CD4-positive, CD25-positive, alpha-beta regulatory T cell (primary cell): Measurements from ENCODE around the gene CREB3L2. TPM values are rescaled to one million over a fixed set of nuclear protein-coding genes. Genes with fewer than 3 reads are reported as not detected.
"Not testable (repeated sequence)": the region's sequence is repeated elsewhere in the genome, so short reads cannot be mapped to it uniquely, and the experiment has no call there.

Source experiments
- ATAC-seq, 2 donors: fragments of 150-1000 bp; cut with Tn5 transposase; one replicate each; pipeline ENCODE4 v1.10.0; 2021; ENCODE audit warnings: low read depth in 2 of 2, moderate number of reproducible peaks in 2 of 2, moderate library complexity in 1 of 2
- DNase-seq, 3 donors: peaks; one replicate each; pipeline versions ENCODE4 v3.0.0 to v3.0.0-alpha.2; 2012 to 2022; ENCODE audit warnings: mixed read lengths in 1 of 3
- H3K27ac ChIP-seq: one replicate; pipeline ENCODE4 v1.7.0; 2013; ENCODE audit warnings: mild to moderate bottlenecking, low read length; ENCODE audit not compliant: insufficient read depth, poor library complexity, severe bottlenecking
- H3K27me3 ChIP-seq: one replicate; pipeline ENCODE4 v1.7.0; 2013; ENCODE audit warnings: low read length; ENCODE audit not compliant: control insufficient read depth, insufficient read depth
- H3K36me3 ChIP-seq: one replicate; pipeline ENCODE4 v1.7.0; 2013; ENCODE audit warnings: mild to moderate bottlenecking, low read length, moderate library complexity; ENCODE audit not compliant: control insufficient read depth, insufficient read depth
- H3K4me1 ChIP-seq: 2 replicates; pipeline ENCODE4 v1.7.0; 2013; ENCODE audit warnings: mild to moderate bottlenecking, low read length; ENCODE audit not compliant: insufficient read depth, control insufficient read depth, poor library complexity, severe bottlenecking
- H3K4me3 ChIP-seq: one replicate; pipeline ENCODE4 v1.7.0; 2013; ENCODE audit warnings: low read depth, mild to moderate bottlenecking, low read length, moderate library complexity
- H3K9me3 ChIP-seq, 2 experiments: 1 replicate in 1 of 2; 2 replicates in 1 of 2; pipeline ENCODE4 v1.7.0; 2013; ENCODE audit warnings: low read length in 2 of 2, mild to moderate bottlenecking in 1 of 2, moderate library complexity in 1 of 2; ENCODE audit not compliant: control insufficient read depth in 2 of 2
- H3K27ac Mint-ChIP-seq, 3 donors: one replicate each; pipeline ENCODE4 v1.8.0; 2020 to 2022; ENCODE audit warnings: mild to moderate bottlenecking in 3 of 3, mixed read lengths in 3 of 3, moderate library complexity in 2 of 3
- H3K27me3 Mint-ChIP-seq: one replicate; pipeline ENCODE4 v1.8.0; 2022; ENCODE audit warnings: mild to moderate bottlenecking, mixed read lengths
- H3K36me3 Mint-ChIP-seq: one replicate; pipeline ENCODE4 v1.8.0; 2020; ENCODE audit warnings: mixed read lengths
- H3K4me1 Mint-ChIP-seq, 4 donors: one replicate each; pipeline ENCODE4 v1.8.0; 2020 to 2022; ENCODE audit warnings: mixed read lengths in 4 of 4, mild to moderate bottlenecking in 1 of 4
- H3K4me3 Mint-ChIP-seq, 4 donors: one replicate each; pipeline ENCODE4 v1.8.0; 2020 to 2022; ENCODE audit warnings: mild to moderate bottlenecking in 4 of 4, mixed read lengths in 4 of 4, moderate library complexity in 3 of 4
- H3K9me3 Mint-ChIP-seq, 7 donors: one replicate each; pipeline ENCODE4 v1.8.0; 2020 to 2022; ENCODE audit warnings: mixed read lengths in 7 of 7, mild to moderate bottlenecking in 3 of 7, moderate library complexity in 2 of 7
- polyA plus RNA-seq, 4 donors: library from polyadenylated mRNA; unstranded; fragments of 300-500 nt; fragmentation: Illumina TruSeq; gene quantifications; one replicate each; pipeline ENCODE4 v1.2.3, GENCODE V29; 2021
- total RNA-seq: library from RNA; stranded (reverse); gene quantifications from one replicate; pipeline ENCODE4 v1.2.3, GENCODE V29; 2022

The CREB3L2 gene
- total and polyA plus RNA-seq, 5 donors from 2014 or later: 12.0 to 27.3 (median 15.9) TPM

GRCh38 chr7:137835486-137836112, 166.3 kb downstream of the CREB3L2 start:
- H3K4me1 Mint-ChIP-seq: no peaks in the 10 kb centered on the region
- Histone ChIP-seq H3K27ac (no peak overlapping the region), H3K4me1 (no peaks in the 10 kb centered on the region), H3K36me3 (no peaks in the 10 kb centered on the region), H3K9me3 (peaks cover 3 to 20% of the 10 kb centered on the region in 2 experiments), H3K4me3 (no peak overlapping the region), H3K27me3 (no peaks in the 10 kb centered on the region)
- DNase-seq (no peak), ATAC-seq (no peak)
- H3K4me3 Mint-ChIP-seq: no peak overlapping the region
- no peaks in the 10 kb centered on the region for H3K36me3 Mint-ChIP-seq
- H3K9me3 Mint-ChIP-seq: peaks cover 0 to 17% (median 10%) of the 10 kb centered on the region in 7 donors
- peak overlapping the region in 1 of 3 donors; percentile 54 for H3K27ac Mint-ChIP-seq
- H3K27me3 Mint-ChIP-seq: peaks cover 33% of the 10 kb centered on the region

GRCh38 chr7:137834552-137834951, 167.3 kb downstream of the CREB3L2 start:
- Mint-ChIP-seq H3K36me3 (no peaks in the 10 kb centered on the region), H3K9me3 (peaks cover 0 to 17% (median 10%) of the 10 kb centered on the region in 7 donors), H3K27me3 (peaks cover 32% of the 10 kb centered on the region), H3K4me1 (no peaks in the 10 kb centered on the region), H3K27ac (no peak overlapping the region), H3K4me3 (no peak overlapping the region)
- DNase-seq (no peak), ATAC-seq (no peak)
- Histone ChIP-seq H3K27ac (no peak overlapping the region), H3K4me3 (no peak overlapping the region), H3K9me3 (peaks cover 3 to 20% of the 10 kb centered on the region in 2 experiments), H3K4me1 (no peaks in the 10 kb centered on the region), H3K27me3 (no peaks in the 10 kb centered on the region), H3K36me3 (no peaks in the 10 kb centered on the region)

- DNase-seq, H3K4me3 Mint-ChIP-seq, H3K4me1 Mint-ChIP-seq, H3K4me3 ChIP-seq, H3K36me3 Mint-ChIP-seq, H3K27ac ChIP-seq, H3K36me3 ChIP-seq, H3K4me1 ChIP-seq, ATAC-seq, H3K27ac Mint-ChIP-seq, H3K27me3 ChIP-seq: not testable (repeated sequence)
- H3K9me3 Mint-ChIP-seq: peaks cover 0 to 17% (median 10%) of the 10 kb centered on the region in 7 donors
- H3K9me3 ChIP-seq: peaks cover 3 to 20% of the 10 kb centered on the region in 2 experiments
- H3K27me3 Mint-ChIP-seq: peaks cover 32% of the 10 kb centered on the region
Observed at GRCh38 chr7:137832990-137833389, 168.9 kb downstream of the CREB3L2 start.

GRCh38 chr7:137832382-137832781, 169.5 kb downstream of the CREB3L2 start:
- H3K27ac ChIP-seq: no peak overlapping the region
- no peaks in the 10 kb centered on the region for H3K4me1 Mint-ChIP-seq
- H3K36me3 ChIP-seq: no peaks in the 10 kb centered on the region
- peaks cover 3 to 20% of the 10 kb centered on the region in 2 experiments for H3K9me3 ChIP-seq
- H3K36me3 Mint-ChIP-seq: no peaks in the 10 kb centered on the region
- H3K4me1 ChIP-seq: no peaks in the 10 kb centered on the region
- ATAC-seq (no peak), DNase-seq (no peak)
- H3K27me3 Mint-ChIP-seq: peaks cover 27% of the 10 kb centered on the region
- H3K9me3 Mint-ChIP-seq: peaks cover 0 to 17% (median 10%) of the 10 kb centered on the region in 7 donors
- no peaks in the 10 kb centered on the region for H3K27me3 ChIP-seq
- H3K4me3 Mint-ChIP-seq: no peak overlapping the region
- H3K27ac Mint-ChIP-seq: no peak overlapping the region
- H3K4me3 ChIP-seq: no peak overlapping the region

GRCh38 chr7:137831555-137831954, 170.3 kb downstream of the CREB3L2 start:
- not testable (repeated sequence) for H3K4me3 ChIP-seq, ATAC-seq, H3K4me1 Mint-ChIP-seq, H3K36me3 ChIP-seq, H3K27me3 ChIP-seq, H3K27ac Mint-ChIP-seq, H3K4me3 Mint-ChIP-seq, DNase-seq, H3K36me3 Mint-ChIP-seq, H3K27ac ChIP-seq, H3K4me1 ChIP-seq
- peaks cover 23% of the 10 kb centered on the region for H3K27me3 Mint-ChIP-seq
- peaks cover 0 to 17% (median 10%) of the 10 kb centered on the region in 7 donors for H3K9me3 Mint-ChIP-seq
- H3K9me3 ChIP-seq: peaks cover 3 to 20% of the 10 kb centered on the region in 2 experiments

GRCh38 chr7:137829337-137829992, 172.4 kb downstream of the CREB3L2 start:
- Mint-ChIP-seq H3K4me1 (no peaks in the 10 kb centered on the region), H3K36me3 (no peaks in the 10 kb centered on the region), H3K4me3 (no peak overlapping the region), H3K9me3 (peaks cover 0 to 17% (median 10%) of the 10 kb centered on the region in 7 donors), H3K27me3 (peaks cover 13% of the 10 kb centered on the region), H3K27ac (no peak overlapping the region)
- H3K4me1 ChIP-seq: no peaks in the 10 kb centered on the region
- DNase-seq (no peak), ATAC-seq (no peak)
- no peak overlapping the region for H3K4me3 ChIP-seq
- no peaks in the 10 kb centered on the region for H3K27me3 ChIP-seq
- H3K27ac ChIP-seq: no peak overlapping the region
- no peaks in the 10 kb centered on the region for H3K36me3 ChIP-seq
- peaks cover 3 to 20% of the 10 kb centered on the region in 2 experiments for H3K9me3 ChIP-seq

- Histone ChIP-seq H3K9me3 (peaks cover 0 to 13% of the 10 kb centered on the region in 2 experiments), H3K4me3 (no peak overlapping the region), H3K27me3 (no peaks in the 10 kb centered on the region), H3K36me3 (no peaks in the 10 kb centered on the region), H3K4me1 (no peaks in the 10 kb centered on the region), H3K27ac (no peak overlapping the region)
- no peaks in the 10 kb centered on the region for H3K36me3 Mint-ChIP-seq
- no peak overlapping the region for H3K4me3 Mint-ChIP-seq
- DNase-seq: no peak
- H3K27ac Mint-ChIP-seq: no peak overlapping the region
- H3K9me3 Mint-ChIP-seq: peaks cover 0 to 15% (median 9%) of the 10 kb centered on the region in 7 donors
- no peak for ATAC-seq
- peaks cover 13% of the 10 kb centered on the region for H3K27me3 Mint-ChIP-seq
- H3K4me1 Mint-ChIP-seq: no peaks in the 10 kb centered on the region
Observed at GRCh38 chr7:137828456-137828855, 173.4 kb downstream of the CREB3L2 start.

- Histone ChIP-seq H3K27ac (no peak overlapping the region), H3K4me1 (no peaks in the 10 kb centered on the region), H3K27me3 (no peaks in the 10 kb centered on the region), H3K36me3 (no peaks in the 10 kb centered on the region), H3K9me3 (no peaks in the 10 kb centered on the region), H3K4me3 (no peak overlapping the region)
- Mint-ChIP-seq H3K9me3 (peaks cover 0 to 3% (median 1%) of the 10 kb centered on the region in 7 donors), H3K4me3 (no peak overlapping the region), H3K4me1 (no peaks in the 10 kb centered on the region), H3K36me3 (no peaks in the 10 kb centered on the region), H3K27ac (no peak overlapping the region), H3K27me3 (peaks cover 13% of the 10 kb centered on the region)
- ATAC-seq (no peak), DNase-seq (no peak)
Observed at GRCh38 chr7:137825489-137825888, 176.4 kb downstream of the CREB3L2 start.
